Measurements from ENCODE around the gene EFNA3.

GRCh38 chr1:155042789-155043188 is 35.8 kb upstream of the EFNA3 start:
- TF ChIP-seq CTCF (IDR thresholded peaks at IDR 0.05) = no peak
- no peak for TF ChIP-seq POLR2AphosphoS5 (IDR thresholded peaks at IDR 0.05)
- no peak for TF ChIP-seq POLR2A (IDR thresholded peaks at IDR 0.05; ENCODE audit: low read depth)

All from esophagus muscularis mucosa (tissue), 3 donors.